Endodermal cell (in vitro differentiated cells): Measurements from ENCODE around the gene IL3. TPM values are rescaled to one million over a fixed set of nuclear protein-coding genes. Genes with fewer than 3 reads are reported as not detected.

ENCODE experiments used
- DNase-seq: peaks from one replicate; pipeline ENCODE4 v3.0.0-alpha.2; 2017
- H3K27ac ChIP-seq: 2 replicates; pipeline ENCODE4 v1.5.1; 2013; ENCODE audit warnings: mild to moderate bottlenecking, low read depth, low read length, moderate library complexity
- H3K27me3 ChIP-seq: 2 replicates; pipeline ENCODE4 v1.6.1; 2013; ENCODE audit warnings: mild to moderate bottlenecking, low read length, moderate library complexity; ENCODE audit not compliant: insufficient read depth, control insufficient read depth, poor library complexity, severe bottlenecking
- H3K36me3 ChIP-seq: 2 replicates; pipeline ENCODE4 v1.7.0; 2013; ENCODE audit warnings: mild to moderate bottlenecking, low read length, moderate library complexity; ENCODE audit not compliant: control insufficient read depth, insufficient read depth
- H3K4me1 ChIP-seq: one replicate; pipeline ENCODE4 v1.7.0; 2013; ENCODE audit warnings: low read length; ENCODE audit not compliant: control insufficient read depth, insufficient read depth
- H3K4me3 ChIP-seq: 2 replicates; pipeline ENCODE4 v1.5.1; 2013; ENCODE audit warnings: mild to moderate bottlenecking, low read length, moderate library complexity
- H3K9ac ChIP-seq: 2 replicates; pipeline ENCODE4 v1.6.1; 2013; ENCODE audit warnings: mild to moderate bottlenecking, low read length, moderate library complexity; ENCODE audit not compliant: poor library complexity, severe bottlenecking; ENCODE audit errors: extremely low read depth
- H3K9me3 ChIP-seq: 2 replicates; pipeline ENCODE4 v1.6.1; 2013; ENCODE audit warnings: mild to moderate bottlenecking, low read length, moderate library complexity; ENCODE audit not compliant: control insufficient read depth
- H3K27ac Mint-ChIP-seq: 2 replicates; pipeline ENCODE4 v1.8.0; 2020; ENCODE audit warnings: mixed read lengths
- H3K27me3 Mint-ChIP-seq: 2 replicates; pipeline ENCODE4 v1.8.0; 2021; ENCODE audit warnings: mild to moderate bottlenecking, mixed read lengths; ENCODE audit not compliant: insufficient read depth
- H3K36me3 Mint-ChIP-seq: 2 replicates; pipeline ENCODE4 v1.8.0; 2020; ENCODE audit warnings: low read depth, mixed read lengths
- H3K4me1 Mint-ChIP-seq: 2 replicates; pipeline ENCODE4 v1.8.0; 2020; ENCODE audit warnings: mixed read lengths
- H3K4me3 Mint-ChIP-seq: 2 replicates; pipeline ENCODE4 v1.8.0; 2020; ENCODE audit warnings: mild to moderate bottlenecking, moderate library complexity, mixed read lengths
- H3K9me3 Mint-ChIP-seq: 2 replicates; pipeline ENCODE4 v1.8.0; 2020; ENCODE audit warnings: mild to moderate bottlenecking, mixed read lengths
- CTCF ChIP-seq: fragments of 200-600 bp; sonication (generic); conservative IDR thresholded peaks from 2 replicates; pipeline ENCODE4 v1.5.0; 2021; ENCODE audit warnings: antibody characterized with exemption, mild to moderate bottlenecking
- WGBS, 2 experiments: methylation state at CpG; one replicate each; pipeline versions ENCODE4 v1.1.5 to v1.1.7; 2013; ENCODE audit warnings: missing lambda C conversion rate in 2 of 2, mixed read lengths in 1 of 2; ENCODE audit not compliant: insufficient coverage in 1 of 2, insufficient read length in 1 of 2; 5-methylcytosine and 5-hydroxymethylcytosine counted together
- total RNA-seq, 2 donors: library from RNA; stranded (reverse); fragmentation: NEBNext Ultra II Directional in 1 of 2; extraction: Animal tissue kit (Norgen Biotek cat#: 25700) in 1 of 2; gene quantifications; 2 replicates in 1 of 2; 3 replicates in 1 of 2; pipeline ENCODE4 v1.2.1, GENCODE V29; 2021

IL3 gene
- total RNA-seq, 2 donors from 2014 or later, result not detected

- Mint-ChIP-seq H3K27me3 (no peaks in the 10 kb centered on the region), H3K4me3 (no peak overlapping the region), H3K36me3 (no peaks in the 10 kb centered on the region), H3K4me1 (no peaks in the 10 kb centered on the region), H3K9me3 (no peaks in the 10 kb centered on the region), H3K27ac (no peak overlapping the region)
- Histone ChIP-seq H3K36me3 (no peaks in the 10 kb centered on the region), H3K9ac (no peak overlapping the region), H3K27me3 (no peaks in the 10 kb centered on the region), H3K9me3 (no peaks in the 10 kb centered on the region), H3K4me1 (no peaks in the 10 kb centered on the region), H3K4me3 (no peak overlapping the region), H3K27ac (no peak overlapping the region)
- WGBS, 2 experiments, result 90 to 94% methylated on average over 5 to 8 of the region's 8 CpGs
- DNase-seq, result no peak
- no peak for TF ChIP-seq CTCF
Observed at GRCh38 chr5:132082329-132083023, 22.0 kb downstream of the IL3 start.

GRCh38 chr5:132083071-132083678 lies 22.7 kb downstream of the IL3 start:
- H3K27ac ChIP-seq, result no peak overlapping the region
- Mint-ChIP-seq H3K4me3 (no peak overlapping the region), H3K27me3 (no peaks in the 10 kb centered on the region), H3K36me3 (no peaks in the 10 kb centered on the region), H3K4me1 (no peaks in the 10 kb centered on the region), H3K27ac (no peak overlapping the region), H3K9me3 (no peaks in the 10 kb centered on the region)
- no peaks in the 10 kb centered on the region for H3K27me3 ChIP-seq
- no peak for TF ChIP-seq CTCF
- WGBS, 2 experiments, result 89 to 100% methylated on average over 2 to 4 of the region's 4 CpGs
- no peak overlapping the region for H3K4me3 ChIP-seq
- no peaks in the 10 kb centered on the region for H3K9me3 ChIP-seq
- no peaks in the 10 kb centered on the region for H3K36me3 ChIP-seq
- H3K9ac ChIP-seq, result no peak overlapping the region
- no peak for DNase-seq
- H3K4me1 ChIP-seq, result no peaks in the 10 kb centered on the region

GRCh38 chr5:132085686-132086085 lies 25.2 kb downstream of the IL3 start:
- Mint-ChIP-seq H3K27me3 (peaks cover 2% of the 10 kb centered on the region), H3K4me1 (no peaks in the 10 kb centered on the region), H3K27ac (no peak overlapping the region), H3K36me3 (no peaks in the 10 kb centered on the region), H3K4me3 (no peak overlapping the region), H3K9me3 (no peaks in the 10 kb centered on the region)
- Histone ChIP-seq H3K27me3 (no peaks in the 10 kb centered on the region), H3K27ac (no peak overlapping the region), H3K9ac (no peak overlapping the region), H3K4me1 (no peaks in the 10 kb centered on the region), H3K36me3 (no peaks in the 10 kb centered on the region), H3K4me3 (no peak overlapping the region), H3K9me3 (no peaks in the 10 kb centered on the region)
- TF ChIP-seq CTCF, result no peak
- no peak for DNase-seq
- 89 to 100% methylated on average over 2 to 4 of the region's 4 CpGs for WGBS, 2 experiments
